Glutamatergic neuron (in vitro differentiated cells): ENCODE data around the gene SAMD5. TPM values are rescaled to one million over a fixed set of nuclear protein-coding genes. Genes with fewer than 3 reads are reported as not detected.

ENCODE experiments used
- DNase-seq: peaks from one replicate; pipeline ENCODE4 v3.0.0; 2022
- H3K27ac Mint-ChIP-seq: one replicate; pipeline ENCODE4 v1.8.0; 2020; ENCODE audit warnings: mild to moderate bottlenecking, mixed read lengths, inconsistent platforms; ENCODE audit not compliant: unreplicated experiment
- H3K27me3 Mint-ChIP-seq: one replicate; pipeline ENCODE4 v1.8.0; 2020; ENCODE audit warnings: mild to moderate bottlenecking, moderate library complexity, mixed read lengths, inconsistent platforms; ENCODE audit not compliant: unreplicated experiment
- H3K36me3 Mint-ChIP-seq: one replicate; pipeline ENCODE4 v1.8.0; 2020; ENCODE audit warnings: mild to moderate bottlenecking, mixed read lengths, inconsistent platforms; ENCODE audit not compliant: unreplicated experiment
- H3K4me1 Mint-ChIP-seq: one replicate; pipeline ENCODE4 v1.8.0; 2020; ENCODE audit warnings: mild to moderate bottlenecking, low read depth, mixed read lengths, inconsistent platforms; ENCODE audit not compliant: unreplicated experiment
- H3K4me3 Mint-ChIP-seq: one replicate; pipeline ENCODE4 v1.8.0; 2020; ENCODE audit warnings: mild to moderate bottlenecking, mixed read lengths, inconsistent platforms; ENCODE audit not compliant: unreplicated experiment
- H3K9me3 Mint-ChIP-seq: one replicate; pipeline ENCODE4 v1.8.0; 2020; ENCODE audit warnings: mild to moderate bottlenecking, moderate library complexity, mixed read lengths, inconsistent platforms; ENCODE audit not compliant: unreplicated experiment
- total RNA-seq: library from RNA; stranded (reverse); fragmentation: NEBNext Ultra II Directional; extraction: Animal tissue kit (Norgen Biotek cat#: 25700); gene quantifications from one replicate; pipeline ENCODE4 v1.2.1, GENCODE V29; 2021; ENCODE audit not compliant: unreplicated experiment
- TF ChIP-seq, protein P1 (sequence below): fragments of 200-600 bp; sonication (generic); IDR thresholded peaks from one replicate; pipeline ENCODE4 v1.5.0; 2021; ENCODE audit not compliant: partially characterized antibody, unreplicated experiment

Gene SAMD5
- total RNA-seq, 1 donor from 2014 or later: 1.6 TPM

DNA sequence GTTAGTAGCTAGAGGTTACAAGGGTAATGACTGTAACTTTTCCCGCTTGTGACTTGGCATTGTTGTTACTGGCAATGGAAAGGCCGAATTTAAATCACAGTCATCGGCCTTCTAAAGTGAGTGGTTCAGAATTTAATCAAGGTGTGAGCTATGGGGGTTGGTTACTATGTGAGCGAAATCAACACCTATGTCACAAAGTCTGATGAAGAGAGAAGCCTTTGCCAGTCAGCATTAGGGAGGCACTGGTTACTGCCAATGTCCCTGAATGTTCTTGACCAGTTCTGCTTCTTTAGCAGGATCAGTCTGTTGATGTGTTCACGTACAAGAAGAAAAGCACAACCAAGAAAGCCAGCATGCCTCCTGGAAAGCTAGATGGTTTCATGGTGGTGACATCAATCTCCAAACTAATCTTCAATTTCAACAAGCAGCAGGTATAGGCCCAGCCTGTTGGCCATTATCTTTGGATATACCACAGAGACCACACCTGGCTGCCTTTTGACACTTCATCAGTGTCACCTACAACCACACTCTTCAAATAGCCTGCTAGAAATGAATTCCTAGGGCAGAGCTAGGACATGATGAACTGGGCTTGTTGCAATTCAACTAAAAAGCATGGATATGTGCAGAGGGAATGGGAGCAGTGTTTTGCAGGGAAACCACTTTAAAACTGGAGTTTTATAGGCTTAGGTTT, 17.2 kb downstream of the SAMD5 start:
- TF ChIP-seq, protein P1, sequence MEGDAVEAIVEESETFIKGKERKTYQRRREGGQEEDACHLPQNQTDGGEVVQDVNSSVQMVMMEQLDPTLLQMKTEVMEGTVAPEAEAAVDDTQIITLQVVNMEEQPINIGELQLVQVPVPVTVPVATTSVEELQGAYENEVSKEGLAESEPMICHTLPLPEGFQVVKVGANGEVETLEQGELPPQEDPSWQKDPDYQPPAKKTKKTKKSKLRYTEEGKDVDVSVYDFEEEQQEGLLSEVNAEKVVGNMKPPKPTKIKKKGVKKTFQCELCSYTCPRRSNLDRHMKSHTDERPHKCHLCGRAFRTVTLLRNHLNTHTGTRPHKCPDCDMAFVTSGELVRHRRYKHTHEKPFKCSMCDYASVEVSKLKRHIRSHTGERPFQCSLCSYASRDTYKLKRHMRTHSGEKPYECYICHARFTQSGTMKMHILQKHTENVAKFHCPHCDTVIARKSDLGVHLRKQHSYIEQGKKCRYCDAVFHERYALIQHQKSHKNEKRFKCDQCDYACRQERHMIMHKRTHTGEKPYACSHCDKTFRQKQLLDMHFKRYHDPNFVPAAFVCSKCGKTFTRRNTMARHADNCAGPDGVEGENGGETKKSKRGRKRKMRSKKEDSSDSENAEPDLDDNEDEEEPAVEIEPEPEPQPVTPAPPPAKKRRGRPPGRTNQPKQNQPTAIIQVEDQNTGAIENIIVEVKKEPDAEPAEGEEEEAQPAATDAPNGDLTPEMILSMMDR: no peak
- Mint-ChIP-seq H3K4me3 (no peak overlapping the region), H3K36me3 (no peaks in the 10 kb centered on the region), H3K9me3 (no peaks in the 10 kb centered on the region), H3K27ac (no peak overlapping the region), H3K27me3 (no peaks in the 10 kb centered on the region), H3K4me1 (no peaks in the 10 kb centered on the region)
- DNase-seq: no peak

DNA sequence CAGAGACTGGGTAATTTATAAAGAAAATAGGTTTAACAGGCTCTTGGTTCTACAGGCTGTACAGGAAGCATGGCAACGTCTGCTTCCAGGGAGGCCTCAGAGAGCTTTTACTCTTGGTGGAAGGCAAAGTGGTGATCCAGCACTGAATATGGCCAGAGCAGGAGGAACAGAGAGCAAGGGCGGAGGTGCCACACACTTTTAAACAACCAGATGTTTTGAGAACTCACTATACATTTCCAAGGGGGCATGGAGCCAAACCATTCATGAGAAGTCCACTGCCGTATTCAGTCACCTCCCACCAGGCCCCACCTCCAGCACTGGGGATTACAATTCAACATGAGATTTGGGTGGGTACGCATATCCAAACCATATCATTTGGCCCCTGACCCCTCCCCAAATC, 18.7 kb downstream of the SAMD5 start:
- TF ChIP-seq, protein P1: no peak
- no peaks in the 10 kb centered on the region for H3K4me1 Mint-ChIP-seq
- H3K27ac Mint-ChIP-seq: no peak overlapping the region
- no peaks in the 10 kb centered on the region for H3K9me3 Mint-ChIP-seq
- H3K36me3 Mint-ChIP-seq: no peaks in the 10 kb centered on the region
- no peaks in the 10 kb centered on the region for H3K27me3 Mint-ChIP-seq
- DNase-seq: no peak
- no peak overlapping the region for H3K4me3 Mint-ChIP-seq

DNA sequence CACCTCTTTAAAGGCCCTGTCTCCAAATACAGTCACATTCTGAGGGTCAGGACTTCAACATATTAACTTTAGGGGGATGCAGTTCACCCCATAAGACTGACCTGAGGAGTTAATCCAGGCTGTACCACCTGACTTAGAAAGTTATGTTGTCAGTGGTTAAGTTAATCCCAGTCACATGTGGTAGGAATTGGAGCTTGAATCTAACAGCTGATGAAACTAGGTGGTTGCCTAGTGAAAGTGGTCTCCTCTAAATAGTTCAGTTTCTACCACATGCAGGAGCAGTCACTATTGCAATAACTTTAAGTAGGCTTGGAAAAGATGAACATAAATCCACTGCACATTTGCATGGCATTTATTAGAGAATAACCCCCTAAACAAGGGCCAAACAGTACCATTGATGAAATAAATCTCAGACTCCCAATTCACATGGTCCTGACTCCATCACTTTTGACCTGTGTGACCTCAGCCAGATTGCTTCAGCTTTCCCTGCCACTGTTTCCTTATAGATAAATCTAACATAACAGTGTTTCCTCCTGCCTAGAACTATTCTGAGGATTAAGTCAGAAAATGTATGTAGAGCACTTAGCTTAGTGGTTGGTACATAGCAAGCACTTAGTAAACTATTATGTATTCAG, 20.1 kb downstream of the SAMD5 start:
- H3K27me3 Mint-ChIP-seq: no peaks in the 10 kb centered on the region
- TF ChIP-seq, protein P1: no peak
- no peak for DNase-seq
- H3K4me3 Mint-ChIP-seq: no peak overlapping the region
- H3K4me1 Mint-ChIP-seq: no peaks in the 10 kb centered on the region
- H3K27ac Mint-ChIP-seq: no peak overlapping the region
- no peaks in the 10 kb centered on the region for H3K9me3 Mint-ChIP-seq
- no peaks in the 10 kb centered on the region for H3K36me3 Mint-ChIP-seq

DNA sequence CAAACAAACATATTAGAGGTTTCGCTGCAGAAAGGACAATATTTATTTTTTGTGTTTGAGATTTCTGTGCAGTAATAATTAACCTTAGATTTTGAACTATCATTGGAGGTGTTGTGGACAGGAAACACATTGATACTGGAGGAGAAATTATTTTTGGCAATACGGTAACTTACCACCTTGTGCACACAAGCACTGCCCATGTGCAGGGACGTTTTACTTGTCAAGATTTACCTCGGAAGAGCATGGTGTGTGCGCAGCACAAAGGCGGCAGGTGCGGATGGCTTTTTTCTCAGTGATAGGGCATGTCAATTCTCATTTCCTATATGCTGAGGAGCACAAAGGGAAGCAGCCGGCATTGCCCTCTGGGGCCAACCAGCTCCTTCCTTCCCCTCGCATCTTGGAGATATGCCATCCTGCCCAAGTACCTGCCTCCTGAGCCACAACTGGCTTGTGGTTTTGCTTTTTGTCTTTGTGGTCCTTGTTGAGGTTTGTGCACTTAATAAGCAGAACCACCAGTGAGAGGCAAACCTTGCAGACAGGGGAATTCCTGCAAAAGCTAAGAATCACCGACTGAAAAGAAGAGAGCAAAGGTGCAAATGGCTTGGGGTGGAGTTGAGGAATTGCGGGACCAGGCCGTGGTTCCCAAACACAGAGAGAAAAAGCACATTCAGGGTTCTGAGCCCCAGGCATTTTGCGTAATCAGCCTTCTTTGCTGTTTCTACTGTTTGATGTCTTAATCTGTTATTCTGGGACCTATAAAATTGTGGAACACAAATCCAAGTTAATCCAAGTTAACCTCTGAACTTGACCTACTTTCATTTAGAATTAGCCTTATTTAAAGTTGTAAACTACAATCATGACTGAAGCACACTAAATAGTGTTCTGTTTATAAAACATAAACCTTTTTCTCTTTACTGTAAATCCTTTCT, 21.9 kb downstream of the SAMD5 start:
- Mint-ChIP-seq H3K4me1 (no peaks in the 10 kb centered on the region), H3K9me3 (no peaks in the 10 kb centered on the region), H3K4me3 (no peak overlapping the region), H3K27ac (no peak overlapping the region), H3K36me3 (no peaks in the 10 kb centered on the region), H3K27me3 (no peaks in the 10 kb centered on the region)
- TF ChIP-seq, protein P1: no peak
- no peak for DNase-seq
